Measurements from ENCODE around the gene PKLR.

Gene PKLR

GRCh38 chr1:155321639-155322503 is 20.6 kb upstream of the PKLR start:
- H3K27ac Mint-ChIP-seq, result peak overlapping the region; percentile 41
- H3K27me3 Mint-ChIP-seq, result no peaks in the 10 kb centered on the region
- peak overlapping the region; percentile 77 for H3K4me3 Mint-ChIP-seq
- peaks cover 3% of the 10 kb centered on the region for H3K36me3 Mint-ChIP-seq
- H3K9me3 Mint-ChIP-seq, result no peaks in the 10 kb centered on the region
- H3K4me1 Mint-ChIP-seq, result peaks cover 31% of the 10 kb centered on the region

GRCh38 chr1:155320661-155321617 is 19.7 kb upstream of the PKLR start, which contains the start of gene RUSC1:
TSS of gene RUSC1 (plus strand) at chr1:155320894. CDS start at chr1:155321774, 880 bp downstream.
- Mint-ChIP-seq H3K9me3 (no peaks in the 10 kb centered on the region), H3K4me1 (peaks cover 27% of the 10 kb centered on the region), H3K27me3 (no peaks in the 10 kb centered on the region), H3K4me3 (peak within 1 kb of the TSS; percentile 77), H3K36me3 (peaks cover 3% of the 10 kb centered on the region), H3K27ac (peak within 1 kb of the TSS; percentile 52)

GRCh38 chr1:155320252-155320651 is 19.0 kb upstream of the PKLR start:
- Mint-ChIP-seq H3K27ac (peak overlapping the region; percentile 52), H3K27me3 (no peaks in the 10 kb centered on the region), H3K36me3 (peaks cover 3% of the 10 kb centered on the region), H3K9me3 (no peaks in the 10 kb centered on the region), H3K4me3 (peak overlapping the region; percentile 77), H3K4me1 (peaks cover 24% of the 10 kb centered on the region)

DNA sequence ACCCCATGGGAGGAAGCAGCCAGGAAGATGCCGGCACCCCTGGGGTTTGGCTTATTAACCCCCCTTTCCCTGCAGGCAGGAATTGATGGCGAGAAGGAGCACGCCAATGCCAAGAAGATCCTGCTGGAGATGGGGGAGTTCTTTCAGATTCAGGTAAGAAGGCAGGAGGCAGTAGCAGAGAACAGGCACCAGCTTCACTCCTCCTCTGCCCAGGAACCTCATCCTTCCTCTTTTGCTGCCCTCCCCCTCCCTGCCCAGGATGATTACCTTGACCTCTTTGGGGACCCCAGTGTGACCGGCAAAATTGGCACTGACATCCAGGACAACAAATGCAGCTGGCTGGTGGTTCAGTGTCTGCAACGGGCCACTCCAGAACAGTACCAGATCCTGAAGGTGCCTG is 18.3 kb upstream of the PKLR start:
- Mint-ChIP-seq H3K27me3 (no peaks in the 10 kb centered on the region), H3K4me3 (peak overlapping the region; percentile 38), H3K36me3 (peaks cover 3% of the 10 kb centered on the region), H3K4me1 (peaks cover 24% of the 10 kb centered on the region), H3K27ac (no peak overlapping the region), H3K9me3 (no peaks in the 10 kb centered on the region)

- no peak overlapping the region for H3K4me3 Mint-ChIP-seq
- no peaks in the 10 kb centered on the region for H3K27me3 Mint-ChIP-seq
- no peaks in the 10 kb centered on the region for H3K9me3 Mint-ChIP-seq
- H3K36me3 Mint-ChIP-seq, result peaks cover 7% of the 10 kb centered on the region
- H3K27ac Mint-ChIP-seq, result peak overlapping the region; percentile 21
- peaks cover 28% of the 10 kb centered on the region for H3K4me1 Mint-ChIP-seq
These were observed 16.8 kb upstream of the PKLR start for GRCh38 chr1:155318082-155318481.

DNA sequence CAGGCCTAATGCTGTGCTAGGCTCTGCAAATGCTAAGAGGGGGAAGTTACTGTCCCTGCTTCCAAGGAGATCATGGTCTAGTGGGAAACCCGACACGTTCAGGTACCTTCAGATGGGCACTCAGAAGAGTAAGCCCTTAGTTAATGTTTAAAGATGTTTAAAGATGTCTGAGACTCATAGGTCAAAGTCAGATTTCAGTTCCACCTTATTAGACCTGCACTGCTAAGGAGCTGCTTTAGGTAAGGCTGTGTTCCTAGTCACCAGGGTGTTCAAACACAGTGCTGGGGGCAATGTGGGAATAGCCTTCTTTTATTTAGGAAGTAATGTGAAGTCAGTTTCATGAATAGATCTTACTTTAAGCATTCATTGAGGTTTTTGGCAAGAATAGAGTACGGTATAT is 15.7 kb upstream of the PKLR start:
- peaks cover 9% of the 10 kb centered on the region for H3K36me3 Mint-ChIP-seq
- no peaks in the 10 kb centered on the region for H3K9me3 Mint-ChIP-seq
- no peaks in the 10 kb centered on the region for H3K27me3 Mint-ChIP-seq
- no peak overlapping the region for H3K27ac Mint-ChIP-seq
- peaks cover 22% of the 10 kb centered on the region for H3K4me1 Mint-ChIP-seq
- no peak overlapping the region for H3K4me3 Mint-ChIP-seq

GRCh38 chr1:155313261-155313660 is 12.0 kb upstream of the PKLR start:
- peaks cover 24% of the 10 kb centered on the region for H3K4me1 Mint-ChIP-seq
- no peak overlapping the region for H3K27ac Mint-ChIP-seq
- no peaks in the 10 kb centered on the region for H3K9me3 Mint-ChIP-seq
- no peak overlapping the region for H3K4me3 Mint-ChIP-seq
- H3K36me3 Mint-ChIP-seq, result peaks cover 12% of the 10 kb centered on the region
- H3K27me3 Mint-ChIP-seq, result no peaks in the 10 kb centered on the region

DNA sequence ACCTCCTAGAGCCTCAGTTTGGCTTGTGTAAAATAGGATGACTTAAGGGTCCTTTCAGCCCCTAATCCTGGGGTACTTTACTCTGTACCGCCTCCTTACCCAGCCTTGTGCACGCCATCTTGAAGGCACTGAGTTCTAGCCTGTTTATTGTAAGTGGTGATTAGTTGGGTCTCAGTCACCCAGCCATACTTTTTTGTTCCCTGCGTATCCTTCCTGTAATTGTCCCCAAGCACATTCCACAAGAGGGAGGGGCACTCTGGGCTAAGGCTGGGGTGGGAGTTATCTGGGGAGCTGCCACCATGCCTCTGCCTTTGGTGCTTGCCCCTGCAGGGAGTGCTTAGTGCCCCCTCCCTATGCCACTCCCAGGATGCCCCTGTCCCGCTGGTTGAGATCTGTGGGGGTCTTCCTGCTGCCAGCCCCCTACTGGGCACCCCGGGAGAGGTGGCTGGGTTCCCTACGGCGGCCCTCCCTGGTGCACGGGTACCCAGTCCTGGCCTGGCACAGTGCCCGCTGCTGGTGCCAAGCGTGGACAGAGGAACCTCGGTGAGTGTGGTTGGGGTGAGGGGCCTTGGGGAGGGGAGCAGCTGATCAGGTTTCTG is 8.3 kb upstream of the PKLR start:
- Mint-ChIP-seq H3K4me1 (peaks cover 27% of the 10 kb centered on the region), H3K36me3 (peaks cover 12% of the 10 kb centered on the region), H3K27ac (peak overlapping the region; percentile 93), H3K27me3 (no peaks in the 10 kb centered on the region), H3K9me3 (no peaks in the 10 kb centered on the region), H3K4me3 (peak overlapping the region; percentile 99)

DNA sequence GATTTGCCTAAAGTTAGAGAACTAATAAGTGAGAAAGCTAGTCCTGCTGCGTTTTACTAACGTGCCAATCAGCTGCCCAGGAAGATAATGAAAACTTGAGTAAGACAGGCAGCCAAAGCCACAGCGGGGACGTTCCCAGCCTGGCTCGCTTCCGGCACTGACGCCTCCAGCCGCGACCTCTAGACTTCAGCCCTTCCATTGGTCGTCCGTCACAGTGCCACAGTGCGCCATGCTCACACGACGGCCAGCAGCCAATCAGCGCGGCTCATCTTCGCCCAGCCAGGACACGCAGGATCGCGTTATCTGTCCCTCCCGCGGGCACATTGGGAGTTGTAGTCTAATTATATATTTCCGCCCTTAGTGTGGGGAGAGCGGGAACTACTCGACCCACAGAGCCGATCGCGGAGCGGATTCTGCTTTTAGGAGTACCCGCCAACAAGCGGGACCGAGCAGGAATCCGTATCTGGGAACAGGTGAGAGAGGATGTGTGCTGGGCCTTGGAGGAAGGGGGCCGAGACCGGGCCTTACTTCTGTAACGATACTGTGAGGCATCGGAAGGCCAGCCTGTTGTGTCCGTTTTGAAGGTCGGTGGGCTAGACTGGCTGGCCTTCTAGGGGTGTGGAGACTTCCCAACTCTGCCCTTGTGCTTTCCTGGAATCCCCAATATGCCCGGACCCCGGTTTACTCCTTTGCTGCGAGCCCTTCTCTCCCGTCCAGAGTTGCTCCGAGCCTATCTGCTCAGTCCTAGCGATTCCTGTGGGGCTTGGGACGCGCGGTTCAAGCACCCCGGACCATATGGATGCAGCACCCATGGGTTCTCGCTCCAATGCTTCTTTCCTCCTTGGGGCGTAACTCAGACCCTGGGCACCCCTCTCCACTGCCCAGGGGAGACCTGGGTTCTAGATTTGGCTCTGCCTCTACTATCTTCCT is 7.5 kb upstream of the PKLR start, which contains the start of gene FDPS:
TSS of gene FDPS (plus strand) at position 374 of the 930 bp plus-strand sequence. CDS start 924 bp downstream, outside the sequence.
- peak within 1 kb of the TSS; percentile 99 for H3K4me3 Mint-ChIP-seq
- H3K4me1 Mint-ChIP-seq, result peaks cover 27% of the 10 kb centered on the region
- H3K36me3 Mint-ChIP-seq, result peaks cover 12% of the 10 kb centered on the region
- H3K27ac Mint-ChIP-seq, result peak within 1 kb of the TSS; percentile 93
- H3K9me3 Mint-ChIP-seq, result no peaks in the 10 kb centered on the region
- no peaks in the 10 kb centered on the region for H3K27me3 Mint-ChIP-seq

DNA sequence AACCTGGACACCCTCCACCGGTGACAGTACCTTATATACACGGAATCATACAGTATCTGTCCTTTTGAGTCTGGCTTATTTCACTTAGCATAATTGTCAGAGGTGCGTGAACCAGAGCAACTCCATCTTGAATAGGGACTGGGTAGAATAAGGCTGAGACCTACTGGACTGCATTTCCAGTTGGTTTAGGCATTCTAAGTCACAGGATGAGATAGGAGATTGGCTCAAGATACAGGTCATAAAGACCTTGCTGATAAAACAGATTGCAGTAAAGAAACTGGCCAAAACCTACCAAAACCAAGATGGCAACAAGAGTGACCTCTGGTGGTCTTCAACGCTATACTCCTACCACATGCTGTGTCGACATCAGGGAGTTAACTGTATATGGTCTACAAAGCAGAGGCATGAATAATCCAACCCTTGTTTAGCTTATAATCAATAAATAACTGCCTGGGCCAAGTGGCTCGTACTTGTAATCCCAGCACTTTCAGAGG is 6.1 kb upstream of the PKLR start:
- Mint-ChIP-seq H3K4me1 (peaks cover 23% of the 10 kb centered on the region), H3K4me3 (peak overlapping the region; percentile 38), H3K27ac (peak overlapping the region; percentile 30), H3K9me3 (no peaks in the 10 kb centered on the region), H3K36me3 (peaks cover 6% of the 10 kb centered on the region), H3K27me3 (no peaks in the 10 kb centered on the region)

DNA sequence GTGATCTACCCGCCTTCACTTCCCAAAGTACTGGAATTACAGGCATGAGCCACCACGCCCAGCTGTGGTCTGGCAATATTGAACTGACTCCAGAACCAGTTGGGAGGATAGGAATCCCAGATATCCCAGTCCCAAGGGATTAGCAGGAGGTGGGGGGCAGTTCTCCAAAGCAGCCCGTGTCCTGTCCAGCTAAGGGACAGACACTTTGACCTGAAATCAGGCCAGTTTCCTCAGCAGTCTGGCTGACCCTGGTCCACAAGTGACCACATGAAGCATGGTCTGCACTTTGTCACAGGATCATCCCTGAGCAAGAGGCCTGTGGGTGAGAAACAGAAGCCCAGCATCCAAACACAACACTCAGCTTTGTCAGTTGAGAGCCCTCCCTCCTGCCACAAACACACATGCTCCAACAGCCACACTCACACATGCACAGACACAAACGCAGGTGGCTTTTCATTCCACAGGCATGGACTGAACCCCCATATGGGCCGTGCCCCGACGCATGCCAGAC is 4.7 kb upstream of the PKLR start:
- peaks cover 17% of the 10 kb centered on the region for H3K4me1 Mint-ChIP-seq
- H3K9me3 Mint-ChIP-seq, result no peaks in the 10 kb centered on the region
- no peaks in the 10 kb centered on the region for H3K27me3 Mint-ChIP-seq
- H3K27ac Mint-ChIP-seq, result peak overlapping the region; percentile 76
- H3K36me3 Mint-ChIP-seq, result peaks cover 3% of the 10 kb centered on the region
- H3K4me3 Mint-ChIP-seq, result no peak overlapping the region

DNA sequence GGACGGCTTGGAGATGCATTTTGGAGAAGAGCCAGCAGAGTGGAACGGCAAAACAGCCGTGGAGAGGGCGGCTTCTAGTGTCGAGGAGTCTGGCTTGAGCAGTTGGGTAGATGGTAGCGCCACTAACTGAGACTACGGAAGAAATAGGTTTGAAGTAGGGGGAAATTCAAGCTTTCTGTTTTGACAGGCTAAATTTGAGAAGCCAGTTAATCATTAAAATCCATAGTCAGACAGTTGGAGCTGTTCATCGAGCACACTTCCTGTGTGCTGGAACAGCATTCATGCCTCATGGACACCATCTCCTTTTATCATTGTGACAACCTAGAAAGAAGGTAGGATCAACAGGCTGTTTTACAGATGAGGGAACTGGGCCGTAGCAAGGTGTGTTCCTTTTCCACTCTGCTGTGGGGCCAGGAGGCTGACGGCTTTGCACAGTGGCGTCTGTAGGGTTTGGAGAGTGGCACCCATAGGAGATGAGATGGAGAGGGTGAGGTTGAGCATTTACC is 3.4 kb upstream of the PKLR start:
- Mint-ChIP-seq H3K27ac (no peak overlapping the region), H3K4me3 (no peak overlapping the region), H3K27me3 (no peaks in the 10 kb centered on the region), H3K36me3 (no peaks in the 10 kb centered on the region), H3K4me1 (peaks cover 8% of the 10 kb centered on the region), H3K9me3 (no peaks in the 10 kb centered on the region)

- Mint-ChIP-seq H3K36me3 (no peaks in the 10 kb centered on the region), H3K4me1 (no peaks in the 10 kb centered on the region), H3K4me3 (no peak overlapping the region), H3K27me3 (peaks cover 9% of the 10 kb centered on the region), H3K27ac (no peak overlapping the region), H3K9me3 (no peaks in the 10 kb centered on the region)
These were observed 497 bp downstream of the PKLR start for GRCh38 chr1:155300553-155301329.
